Bone marrow (tissue), 2 donors: Measurements from ENCODE around the gene CHRND.

Experiments
- DNase-seq, 2 donors: peaks; one replicate each; lab custom pipeline; 2025; lab: John Stamatoyannopoulos, UW

Gene CHRND

DNA sequence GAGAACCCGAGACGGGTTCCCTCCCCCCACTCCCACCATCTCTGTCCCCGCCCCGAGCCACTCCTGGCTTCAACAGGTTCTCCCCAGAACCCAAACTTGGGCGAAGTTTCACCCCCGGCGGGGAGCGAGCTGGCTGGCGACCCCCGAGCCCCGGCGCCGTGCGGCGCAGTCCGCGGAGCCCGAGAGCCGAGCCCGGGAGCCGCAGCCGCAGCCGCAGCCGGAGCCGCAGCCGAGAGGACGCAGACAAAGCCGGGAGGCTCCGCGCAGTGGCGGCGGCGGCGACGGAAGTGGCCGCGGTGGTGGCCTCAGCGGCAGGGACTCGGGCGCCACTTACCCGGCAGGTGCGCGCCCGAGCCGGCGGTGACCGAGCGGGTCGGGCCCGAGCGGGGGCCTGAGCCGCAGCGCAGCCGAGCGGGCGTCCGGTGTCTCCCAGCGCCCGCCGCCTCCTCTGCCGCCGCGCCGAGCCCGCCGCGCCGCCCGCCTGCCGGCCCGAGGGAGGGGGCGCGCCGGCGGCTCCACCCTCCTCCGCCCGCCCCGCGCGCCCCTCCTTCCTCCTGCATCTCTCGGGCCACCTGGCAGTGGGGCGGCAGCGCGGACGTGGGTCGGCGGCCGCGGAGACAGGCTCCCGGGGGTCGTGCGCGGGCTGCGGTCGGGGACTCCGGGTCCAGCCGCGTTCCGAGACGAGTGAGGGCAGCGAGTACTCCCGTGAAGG is 38.4 kb upstream of the CHRND start, which contains the start of gene ECEL1:
Gene ECEL1 (minus strand): TSS at position 450 of the 712 bp plus-strand sequence. CDS start 1,181 bp downstream, outside the sequence.
- DNase-seq: no peak

GRCh38 chr2:232488097-232488711 is 37.8 kb upstream of the CHRND start:
- DNase-seq: no peak

DNA sequence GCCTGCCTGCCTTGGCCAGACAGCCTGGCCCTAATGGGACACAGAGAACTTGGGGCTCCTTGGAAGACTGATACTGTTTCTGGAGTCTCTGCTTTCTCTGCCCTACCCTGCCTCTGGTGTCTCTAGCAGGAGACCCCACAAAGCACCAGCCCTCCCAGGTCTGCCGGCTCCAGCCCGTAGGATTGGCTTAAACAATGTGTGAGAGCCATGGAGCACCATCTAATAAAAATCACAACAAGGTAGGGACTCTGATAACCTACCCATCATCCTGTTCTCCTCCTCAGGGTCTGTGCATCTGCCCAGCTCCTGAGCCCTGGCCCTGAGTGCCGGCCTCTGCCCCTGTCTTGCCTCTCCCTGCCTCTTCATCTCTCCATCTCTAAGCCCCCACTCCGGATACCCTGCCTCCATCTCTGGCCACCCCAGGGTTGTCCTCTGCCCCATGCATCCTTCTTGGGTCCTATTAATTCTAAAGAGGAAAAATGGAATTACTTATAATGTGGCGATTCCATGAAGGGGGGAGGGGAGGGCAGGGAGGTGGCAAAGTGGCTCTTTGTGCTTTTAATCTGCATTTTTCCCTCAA is 37.1 kb upstream of the CHRND start:
- DNase-seq: no peak

DNA sequence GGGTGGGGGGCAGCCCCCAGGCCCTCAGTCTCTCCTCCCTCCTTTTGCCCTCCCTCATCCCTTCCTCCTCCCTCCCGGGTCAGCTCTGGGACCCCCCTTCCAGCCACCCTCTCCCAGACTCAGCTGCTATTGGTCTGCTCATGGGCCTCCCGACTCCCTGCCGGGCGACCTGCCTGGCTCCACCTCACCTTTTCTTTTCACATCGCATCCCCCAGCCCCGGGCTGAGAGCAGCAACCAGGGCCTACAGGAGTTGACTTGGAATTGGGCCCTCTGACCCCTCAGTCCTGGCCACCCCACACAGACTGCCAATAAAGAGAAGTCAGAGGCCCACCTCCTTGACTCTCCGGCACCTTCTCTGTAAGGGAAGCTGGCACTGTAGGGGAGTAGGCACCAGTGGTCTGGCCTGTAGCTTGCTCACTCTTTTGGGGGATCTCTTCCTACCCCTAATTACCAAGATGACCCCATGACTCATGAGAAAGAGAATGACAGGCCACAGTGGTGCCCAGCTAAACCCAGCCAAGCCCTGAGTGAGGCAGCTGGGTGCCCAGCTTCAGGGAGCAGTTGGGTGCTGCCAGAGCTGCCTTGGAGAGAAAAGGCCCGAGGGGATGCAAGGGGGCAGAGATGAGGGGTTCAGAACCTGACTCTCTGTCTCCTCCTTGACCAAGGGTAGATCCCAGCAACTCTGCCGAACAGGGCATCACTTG is 36.3 kb upstream of the CHRND start:
- DNase-seq: no peak

- no peak for DNase-seq
These were observed 35.5 kb upstream of the CHRND start for GRCh38 chr2:232490221-232491138.

DNA sequence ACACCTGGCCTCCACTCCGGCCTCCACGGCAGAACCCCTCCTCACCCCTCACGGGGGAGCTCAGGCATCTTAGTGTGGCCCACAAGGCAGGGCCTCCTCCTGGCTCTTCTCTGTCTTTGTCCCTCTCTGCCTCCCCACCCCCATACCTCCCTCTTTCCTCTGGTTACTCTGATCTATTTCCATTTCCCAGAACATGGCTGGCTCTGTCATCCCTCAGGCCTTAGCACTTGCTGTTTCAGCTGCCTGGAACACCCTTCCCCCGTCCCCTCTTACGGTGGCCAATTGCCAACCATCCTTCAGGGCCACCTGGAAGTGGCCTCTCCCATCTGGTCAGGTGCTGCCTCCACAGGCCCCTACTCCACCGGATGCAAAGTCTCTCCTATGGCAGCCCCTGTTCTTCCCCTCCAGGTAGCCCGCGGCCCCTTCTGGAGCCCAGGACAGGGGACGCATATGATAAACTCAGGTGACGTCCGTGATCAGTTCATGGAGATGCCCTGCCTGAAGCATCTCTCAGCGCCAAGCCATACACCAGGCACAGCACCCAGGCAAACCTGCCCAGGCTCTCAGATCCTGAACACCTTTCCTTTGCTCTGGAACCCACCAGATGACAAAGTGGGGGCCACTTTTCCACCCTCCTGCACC is 34.7 kb upstream of the CHRND start:
- DNase-seq: no peak

DNA sequence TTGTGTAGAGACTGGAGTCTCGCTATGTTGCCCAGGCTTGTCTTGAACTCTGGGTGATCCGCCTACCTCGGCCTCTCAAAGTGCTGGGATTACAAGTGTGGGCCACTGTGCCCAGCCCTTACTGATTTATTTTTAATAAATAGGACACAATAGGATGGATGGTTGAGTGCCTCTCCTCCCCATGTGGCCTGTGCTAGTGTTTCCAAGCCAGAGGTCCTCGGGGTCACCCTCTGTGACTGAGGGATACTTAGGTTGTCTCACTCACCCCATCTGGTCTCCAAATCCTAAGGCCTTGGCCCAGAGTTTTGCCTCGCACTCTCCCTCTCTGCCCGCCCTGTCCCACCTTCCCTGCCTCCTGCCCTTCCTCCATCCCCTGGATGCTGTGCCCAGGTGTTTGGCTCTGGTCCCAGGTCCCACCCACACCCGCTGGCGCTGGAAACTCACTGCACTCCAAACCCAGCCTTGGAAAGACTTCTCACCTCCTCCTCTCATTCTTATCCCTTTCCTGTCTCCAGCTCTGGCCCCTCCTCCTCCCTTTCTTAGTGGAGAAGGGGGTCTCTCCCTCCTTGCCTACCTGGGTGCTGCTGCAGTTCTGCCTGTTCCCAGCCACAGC is 33.6 kb upstream of the CHRND start:
- no peak for DNase-seq

- DNase-seq: no peak
These were observed 32.8 kb upstream of the CHRND start for GRCh38 chr2:232492963-232493700.

DNA sequence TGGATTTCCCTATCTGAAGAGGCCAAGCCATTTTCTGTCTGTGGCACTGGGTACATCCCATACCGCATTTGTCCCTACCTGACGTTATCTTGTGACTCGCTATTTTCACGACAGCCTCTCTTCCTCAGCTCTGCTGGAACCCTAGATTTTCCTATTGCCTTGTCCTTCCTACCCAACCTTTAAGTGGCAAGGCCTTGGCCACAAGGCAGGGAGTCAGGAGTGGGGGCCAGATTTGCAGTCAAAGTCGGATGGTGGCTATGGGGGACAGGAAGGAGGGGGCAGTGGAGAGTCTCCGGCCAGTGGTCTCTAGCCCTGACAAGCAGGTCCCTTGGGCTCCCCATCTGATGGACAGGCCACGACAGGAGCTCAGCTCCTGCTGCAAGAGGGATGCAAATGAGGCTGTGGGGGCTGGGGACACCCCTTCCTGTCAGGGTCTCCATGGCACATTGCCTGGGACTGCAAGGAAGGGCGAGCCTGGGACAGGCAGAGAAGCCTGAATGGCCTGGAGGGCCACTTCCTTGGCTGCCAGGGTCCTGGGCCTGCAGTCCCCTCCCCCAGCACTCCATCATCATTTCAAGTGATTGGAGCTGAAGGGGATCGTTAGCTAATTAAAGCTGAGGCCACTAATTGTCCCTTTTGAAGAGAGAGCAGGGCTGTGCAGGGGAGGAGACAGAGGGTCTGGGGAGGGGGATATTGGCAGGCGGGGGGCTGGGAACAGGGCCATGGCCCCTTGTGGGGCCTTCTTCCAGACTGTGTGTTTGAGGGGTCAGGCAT is 32.1 kb upstream of the CHRND start:
- DNase-seq: no peak

GRCh38 chr2:232494542-232494941 is 31.4 kb upstream of the CHRND start:
- DNase-seq: no peak

DNA sequence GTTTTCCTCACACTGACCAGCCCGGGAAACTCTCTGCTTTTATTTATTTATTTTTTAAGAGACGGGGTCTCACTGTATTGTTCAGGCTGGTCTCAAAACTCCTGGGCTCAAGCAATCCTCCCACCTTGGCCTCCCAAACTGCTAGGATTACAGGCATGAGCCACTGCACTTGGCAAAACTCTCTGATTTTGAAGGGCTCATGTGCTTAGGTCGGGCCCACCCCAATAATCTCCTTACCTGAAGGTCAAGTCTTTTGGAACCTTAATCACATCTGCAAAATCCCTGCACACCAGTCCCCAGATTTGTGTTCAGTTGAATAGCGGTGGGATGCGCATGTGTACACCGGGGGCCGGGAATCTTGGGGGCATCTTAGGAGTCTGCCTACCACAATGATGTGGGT is 30.7 kb upstream of the CHRND start:
- no peak for DNase-seq

GRCh38 chr2:232496501-232497270 is 29.3 kb upstream of the CHRND start:
- DNase-seq: no peak

- DNase-seq: no peak
These were observed 28.6 kb upstream of the CHRND start for GRCh38 chr2:232497348-232497747.

GRCh38 chr2:232498452-232498851 is 27.5 kb upstream of the CHRND start:
- DNase-seq: no peak

DNA sequence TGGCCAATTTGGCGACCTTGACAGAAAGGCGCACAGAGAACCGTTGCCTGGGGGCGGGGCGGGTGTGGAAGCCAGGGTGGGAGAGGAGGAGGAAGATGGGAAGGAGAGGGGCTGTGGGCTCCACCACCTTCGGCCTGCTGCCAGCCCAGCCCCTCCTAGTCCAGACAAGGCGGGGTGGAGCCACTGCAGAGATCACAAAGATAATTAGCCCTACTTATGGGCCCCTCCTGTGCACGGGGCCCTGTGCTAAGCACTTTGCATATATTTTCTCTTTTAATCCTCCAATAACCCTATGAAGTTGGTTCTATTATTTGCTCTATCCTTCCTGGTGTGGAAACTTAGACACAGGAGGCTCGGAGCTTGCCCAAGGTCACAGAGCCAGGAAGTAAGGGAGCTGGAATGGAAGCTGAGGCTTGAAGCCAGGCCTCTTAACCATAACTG is 24.6 kb upstream of the CHRND start:
- DNase-seq: no peak

DNA sequence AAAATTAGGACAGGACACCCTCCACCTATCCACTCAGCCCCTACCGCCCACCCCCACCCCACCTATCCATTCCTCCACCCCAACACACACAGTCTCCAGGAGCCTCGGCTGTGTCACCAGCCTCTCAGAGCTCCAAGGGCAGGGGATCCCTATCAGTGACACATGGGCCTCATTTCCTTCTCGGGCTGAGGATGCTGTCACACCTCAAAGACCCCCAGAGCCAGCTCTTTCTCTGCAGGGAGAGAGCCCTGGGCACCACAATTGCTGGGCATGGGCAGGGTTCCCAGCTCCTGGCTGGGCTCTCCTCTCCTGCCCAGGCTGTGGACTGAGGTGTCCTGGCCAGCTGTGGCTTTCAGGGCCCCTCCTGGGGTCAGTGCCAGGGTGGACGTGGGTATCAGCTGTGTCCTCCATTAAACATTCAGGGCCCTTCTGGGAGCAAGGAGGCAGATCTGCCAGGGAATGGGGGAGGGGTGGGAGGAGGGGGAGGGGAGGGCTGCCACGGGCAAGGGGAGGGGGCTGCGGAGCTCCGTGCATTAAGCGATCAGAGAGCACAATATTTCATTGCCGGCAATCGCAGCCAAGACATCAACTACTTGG is 24.1 kb upstream of the CHRND start:
- no peak for DNase-seq

- DNase-seq: no peak
These were observed 23.4 kb upstream of the CHRND start for GRCh38 chr2:232502511-232502910.
